ENCODE measurements around the gene TIAM1.

GRCh38 chr21:31220575-31220974, 123.5 kb downstream of the TIAM1 start:
- TF ChIP-seq CTCF (IDR thresholded peaks at IDR 0.05; ENCODE audit: control extremely low read depth in 1 of 3, insufficient read depth in 1 of 3, low read depth in 1 of 3, low read length in 3 of 3) = no peak
- TF ChIP-seq JUN (IDR thresholded peaks at IDR 0.05; ENCODE audit: low read depth, low read length) = no peak
- TF ChIP-seq RAD21 (IDR thresholded peaks at IDR 0.05 in 1 of 2, conservative IDR thresholded peaks at IDR 0.05 in 1 of 2; ENCODE audit: low read depth in 2 of 2, low read length in 2 of 2) = no peak
- TF ChIP-seq EP300 (IDR thresholded peaks at IDR 0.05; ENCODE audit: borderline replicate concordance in 1 of 2, low read depth in 2 of 2, low read length in 2 of 2) = no peak
- TF ChIP-seq POLR2AphosphoS5 (IDR thresholded peaks at IDR 0.05; ENCODE audit: low read depth, low read length) = no peak
- TF ChIP-seq CREB1 (IDR thresholded peaks at IDR 0.05) = no peak
- no peak for TF ChIP-seq MAX (IDR thresholded peaks at IDR 0.05)
